ENCODE measurements around the gene ATF4.

DNA sequence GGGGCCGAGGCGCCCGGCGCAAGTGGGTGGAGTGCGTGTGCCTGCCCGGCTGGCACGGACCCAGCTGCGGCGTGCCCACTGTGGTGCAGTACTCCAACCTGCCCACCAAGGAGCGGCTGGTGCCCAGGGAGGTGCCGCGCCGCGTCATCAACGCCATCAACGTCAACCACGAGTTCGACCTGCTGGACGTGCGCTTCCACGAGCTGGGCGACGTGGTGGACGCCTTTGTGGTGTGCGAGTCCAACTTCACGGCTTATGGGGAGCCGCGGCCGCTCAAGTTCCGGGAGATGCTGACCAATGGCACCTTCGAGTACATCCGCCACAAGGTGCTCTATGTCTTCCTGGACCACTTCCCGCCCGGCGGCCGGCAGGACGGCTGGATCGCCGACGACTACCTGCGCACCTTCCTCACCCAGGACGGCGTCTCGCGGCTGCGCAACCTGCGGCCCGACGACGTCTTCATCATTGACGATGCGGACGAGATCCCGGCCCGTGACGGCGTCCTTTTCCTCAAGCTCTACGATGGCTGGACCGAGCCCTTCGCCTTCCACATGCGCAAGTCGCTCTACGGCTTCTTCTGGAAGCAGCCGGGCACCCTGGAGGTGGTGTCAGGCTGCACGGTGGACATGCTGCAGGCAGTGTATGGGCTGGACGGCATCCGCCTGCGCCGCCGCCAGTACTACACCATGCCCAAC is 32.4 kb upstream of the ATF4 start:
- TF ChIP-seq, protein P1, sequence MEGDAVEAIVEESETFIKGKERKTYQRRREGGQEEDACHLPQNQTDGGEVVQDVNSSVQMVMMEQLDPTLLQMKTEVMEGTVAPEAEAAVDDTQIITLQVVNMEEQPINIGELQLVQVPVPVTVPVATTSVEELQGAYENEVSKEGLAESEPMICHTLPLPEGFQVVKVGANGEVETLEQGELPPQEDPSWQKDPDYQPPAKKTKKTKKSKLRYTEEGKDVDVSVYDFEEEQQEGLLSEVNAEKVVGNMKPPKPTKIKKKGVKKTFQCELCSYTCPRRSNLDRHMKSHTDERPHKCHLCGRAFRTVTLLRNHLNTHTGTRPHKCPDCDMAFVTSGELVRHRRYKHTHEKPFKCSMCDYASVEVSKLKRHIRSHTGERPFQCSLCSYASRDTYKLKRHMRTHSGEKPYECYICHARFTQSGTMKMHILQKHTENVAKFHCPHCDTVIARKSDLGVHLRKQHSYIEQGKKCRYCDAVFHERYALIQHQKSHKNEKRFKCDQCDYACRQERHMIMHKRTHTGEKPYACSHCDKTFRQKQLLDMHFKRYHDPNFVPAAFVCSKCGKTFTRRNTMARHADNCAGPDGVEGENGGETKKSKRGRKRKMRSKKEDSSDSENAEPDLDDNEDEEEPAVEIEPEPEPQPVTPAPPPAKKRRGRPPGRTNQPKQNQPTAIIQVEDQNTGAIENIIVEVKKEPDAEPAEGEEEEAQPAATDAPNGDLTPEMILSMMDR (IDR thresholded peaks at IDR 0.05; ENCODE audit: low read depth, low read length): no peak
- TF ChIP-seq POLR2A (IDR thresholded peaks at IDR 0.05; ENCODE audit: extremely low read depth, insufficient read length): no peak

All from NB4 (cell line).